H1 (cell line): ENCODE results near the gene COL8A2. TPM values are rescaled to one million over a fixed set of nuclear protein-coding genes. Genes with fewer than 3 reads are reported as not detected.

ENCODE experiments used
- CTCF ChIA-PET: fragments of 300-600 bp; sonication (Branson Sonifier 250); formaldehyde crosslinking; loops from one replicate; lab custom pipeline; 2021; ENCODE audit not compliant: partially characterized antibody; lab: Charles Lee
- POLR2A ChIA-PET: fragments of 300-600 bp; sonication (Branson Sonifier 250); formaldehyde crosslinking; loops from one replicate; lab custom pipeline; 2021; ENCODE audit warnings: inconsistent platforms; ENCODE audit not compliant: partially characterized antibody; lab: Charles Lee
- DNase-seq, 2 experiments: peaks; one replicate each; pipeline versions ENCODE4 v3.0.0 to v3.0.0-alpha.2; 2010 to 2022; ENCODE audit warnings: low spot score in 2 of 2, low read depth in 1 of 2, mixed read lengths in 1 of 2
- FAIRE-seq: peaks from 2 replicates; lab custom pipeline; 2011; peaks lifted over from hg19 to GRCh38; lab: Jason Lieb, UNC
- H2AFZ ChIP-seq: 2 replicates; pipeline ENCODE4 v1.8.1; 2012; ENCODE audit warnings: low read length, inconsistent platforms
- H2AK5ac ChIP-seq: 2 replicates; pipeline ENCODE4 v1.6.1; 2013; ENCODE audit warnings: low read depth, low read length
- H2BK120ac ChIP-seq: replicated peaks from 2 replicates; pipeline ENCODE3; 2013; ENCODE audit warnings: low read depth, low read length, inconsistent platforms
- H2BK12ac ChIP-seq: 2 replicates; pipeline ENCODE4 v1.6.1; 2013; ENCODE audit warnings: low read depth, low read length
- H2BK15ac ChIP-seq: 2 replicates; pipeline ENCODE4 v1.6.1; 2013; ENCODE audit warnings: low read length
- H2BK20ac ChIP-seq: 2 replicates; pipeline ENCODE4 v1.6.1; 2013; ENCODE audit warnings: low read length
- H2BK5ac ChIP-seq: 2 replicates; pipeline ENCODE4 v1.6.1; 2013; ENCODE audit warnings: low read depth, low read length
- H3K14ac ChIP-seq: 2 replicates; pipeline ENCODE4 v1.6.1; 2013; ENCODE audit warnings: inconsistent platforms; ENCODE audit not compliant: insufficient read length
- H3K18ac ChIP-seq: 2 replicates; pipeline ENCODE4 v1.6.1; 2013; ENCODE audit warnings: low read length; ENCODE audit errors: extremely low read depth
- H3K23ac ChIP-seq: 2 replicates; pipeline ENCODE4 v1.6.1; 2013; ENCODE audit warnings: inconsistent platforms; ENCODE audit not compliant: insufficient read length
- H3K23me2 ChIP-seq: 2 replicates; pipeline ENCODE4 v1.6.1; 2013; ENCODE audit warnings: low read depth, low read length
- H3K27ac ChIP-seq: 2 replicates; pipeline ENCODE4 v1.6.1; 2011; ENCODE audit warnings: low read depth, low read length, inconsistent platforms
- H3K27me3 ChIP-seq, 4 experiments: replicated peaks in 1 of 4; 1 replicate in 1 of 4; 2 replicates in 3 of 4; pipeline versions ENCODE4 v1.6.1 to v1.8.1; 2011 to 2013; ENCODE audit warnings: low read length in 3 of 4, mild to moderate bottlenecking in 3 of 4, inconsistent platforms in 2 of 4, mixed read lengths in 2 of 4, moderate library complexity in 1 of 4; ENCODE audit not compliant: control insufficient read depth in 3 of 4, insufficient read depth in 3 of 4; ENCODE audit errors: extremely low read depth in 1 of 4
- H3K36me3 ChIP-seq, 4 experiments: 2 replicates each; pipeline versions ENCODE4 v1.6.1 to v1.8.1; 2011 to 2013; ENCODE audit warnings: mild to moderate bottlenecking in 4 of 4, low read length in 3 of 4, moderate library complexity in 2 of 4, control low read depth in 1 of 4, inconsistent platforms in 1 of 4; ENCODE audit not compliant: insufficient read depth in 4 of 4, control insufficient read depth in 2 of 4
- H3K4ac ChIP-seq: replicated peaks from 2 replicates; pipeline ENCODE3; 2013; ENCODE audit warnings: low read length, low read depth, mixed read lengths, inconsistent platforms; ENCODE audit not compliant: insufficient read length
- H3K4me1 ChIP-seq, 4 experiments: replicated peaks in 1 of 4; 1 replicate in 1 of 4; 2 replicates in 3 of 4; pipeline versions ENCODE4 v1.6.1 to v1.8.1; 2011 to 2013; ENCODE audit warnings: low read length in 3 of 4, inconsistent platforms in 2 of 4, mixed read lengths in 1 of 4; ENCODE audit not compliant: insufficient read depth in 4 of 4, control insufficient read depth in 3 of 4
- H3K4me2 ChIP-seq, 2 experiments: 2 replicates each; pipeline versions ENCODE4 v1.6.1 to v1.8.1; 2011 to 2013; ENCODE audit warnings: low read depth in 2 of 2, low read length in 2 of 2, control low read depth in 1 of 2, inconsistent platforms in 1 of 2, mild to moderate bottlenecking in 1 of 2; ENCODE audit not compliant: insufficient read depth in 1 of 2
- H3K4me3 ChIP-seq, 4 experiments: fragments of 200-600, 300-600 bp in 1 of 4; sonication (generic), shearing (Covaris generic), sonication (Bioruptor Twin) in 1 of 4; 2 replicates each; pipeline versions ENCODE4 v1.5.1 to v1.8.1; 2011 to 2016; ENCODE audit warnings: low read length in 4 of 4, low read depth in 3 of 4, control low read depth in 2 of 4, inconsistent platforms in 2 of 4, mild to moderate bottlenecking in 2 of 4, mixed read lengths in 1 of 4, moderate library complexity in 1 of 4; ENCODE audit not compliant: insufficient read depth in 2 of 4; ENCODE audit errors: extremely low read depth in 1 of 4
- H3K56ac ChIP-seq: replicated peaks from 2 replicates; pipeline ENCODE3; 2013; ENCODE audit warnings: low read depth, mild to moderate bottlenecking, mixed read lengths, low read length, inconsistent platforms; ENCODE audit not compliant: insufficient read length
- H3K79me1 ChIP-seq: 2 replicates; pipeline ENCODE4 v1.6.1; 2013; ENCODE audit warnings: low read depth, low read length, control low read depth
- H3K79me2 ChIP-seq, 2 experiments: 2 replicates each; pipeline versions ENCODE4 v1.6.1 to v1.8.1; 2012 to 2013; ENCODE audit warnings: low read length in 2 of 2, mild to moderate bottlenecking in 2 of 2, inconsistent platforms in 1 of 2; ENCODE audit not compliant: insufficient read depth in 2 of 2, control insufficient read depth in 1 of 2
- H3K9ac ChIP-seq, 4 experiments: replicated peaks in 1 of 4; 1 replicate in 1 of 4; 2 replicates in 3 of 4; pipeline versions ENCODE4 v1.6.1 to v1.8.1; 2011 to 2013; ENCODE audit warnings: low read depth in 3 of 4, low read length in 3 of 4, control low read depth in 2 of 4, mild to moderate bottlenecking in 2 of 4, moderate library complexity in 2 of 4, inconsistent platforms in 1 of 4; ENCODE audit errors: extremely low read depth in 1 of 4
- H3K9me3 ChIP-seq, 2 experiments: 2 replicates each; pipeline versions ENCODE4 v1.6.1 to v1.8.1; 2012 to 2013; ENCODE audit warnings: mild to moderate bottlenecking in 2 of 2, moderate library complexity in 2 of 2, control low read depth in 1 of 2, inconsistent platforms in 1 of 2, low read depth in 1 of 2, low read length in 1 of 2, mixed read lengths in 1 of 2; ENCODE audit not compliant: insufficient read depth in 2 of 2
- H4K20me1 ChIP-seq, 2 experiments: replicated peaks in 1 of 2; 2 replicates each; pipeline versions ENCODE3 to v1.8.1; 2011 to 2013; ENCODE audit warnings: inconsistent platforms in 2 of 2, low read length in 2 of 2, mild to moderate bottlenecking in 1 of 2; ENCODE audit not compliant: insufficient read depth in 2 of 2, control insufficient read depth in 1 of 2
- H4K5ac ChIP-seq: 2 replicates; pipeline ENCODE4 v1.6.1; 2013; ENCODE audit warnings: low read length, low read depth, mixed read lengths, inconsistent platforms; ENCODE audit not compliant: insufficient read length
- H4K8ac ChIP-seq: 2 replicates; pipeline ENCODE4 v1.8.0; 2013; ENCODE audit warnings: mild to moderate bottlenecking, moderate library complexity, low read length, inconsistent platforms; ENCODE audit not compliant: insufficient read depth; ENCODE audit errors: extremely low read depth
- H4K91ac ChIP-seq: replicated peaks from 2 replicates; pipeline ENCODE3; 2013; ENCODE audit warnings: low read length, mixed read lengths, inconsistent platforms; ENCODE audit not compliant: insufficient read length
- CBX5 ChIP-seq: fragments of 300-800, 300-1000 bp; sonication (generic); IDR thresholded peaks from 2 replicates; pipeline ENCODE4 v1.7.1; 2016; ENCODE audit warnings: antibody characterized with exemption, low read length, low read depth
- KDM4A ChIP-seq: IDR thresholded peaks from one replicate; pipeline ENCODE4 v1.7.1; 2012; ENCODE audit warnings: low read depth, mild to moderate bottlenecking, moderate library complexity, low read length, inconsistent platforms; ENCODE audit not compliant: severe bottlenecking
- POLR2A ChIP-seq, 2 experiments: IDR thresholded peaks; 1 replicate in 1 of 2; 2 replicates in 1 of 2; pipeline ENCODE4 v1.6.1; 2011; ENCODE audit warnings: low read depth in 2 of 2, low read length in 2 of 2, mild to moderate bottlenecking in 2 of 2; ENCODE audit errors: control extremely low read depth in 1 of 2
- WGBS, 2 experiments: shearing (Covaris generic) in 1 of 2; methylation state at CpG; one replicate each; pipeline versions ENCODE4 v1.1.6 to v1.1.7; 2013 to 2015; ENCODE audit warnings: low lambda C conversion rate in 2 of 2, mixed read lengths in 2 of 2, inconsistent platforms in 1 of 2, low coverage in 1 of 2, missing lambda C conversion rate in 1 of 2; ENCODE audit not compliant: insufficient replicate concordance in 2 of 2, insufficient coverage in 1 of 2, insufficient read length in 1 of 2; ENCODE audit errors: extremely low coverage in 1 of 2, missing lambda C conversion rate in 1 of 2; 5-methylcytosine and 5-hydroxymethylcytosine counted together
- polyA plus RNA-seq, 7 experiments: library from polyadenylated mRNA; depleted of rRNA in 3 of 7; stranded (reverse) in 5 of 7; unstranded in 2 of 7; fragments of >200 nt in 5 of 7; fragments of 200-250 nt in 2 of 7; gene quantifications; 1 replicate in 5 of 7; 2 replicates in 1 of 7; 4 replicates in 1 of 7; pipeline versions ENCODE4 v1.2.1 to v1.2.3, GENCODE V29; 2011 to 2013; ENCODE audit warnings: missing spikeins in 2 of 7, mixed read lengths in 2 of 7
- total RNA-seq: library from RNA; stranded (reverse); fragmentation: NEBNext Ultra II Directional; extraction: Animal tissue kit (Norgen Biotek cat#: 25700); gene quantifications from 2 replicates; pipeline ENCODE4 v1.2.1, GENCODE V29; 2021
- TF ChIP-seq, protein P1 (sequence below), 3 experiments: IDR thresholded peaks; 1 replicate in 2 of 3; 2 replicates in 1 of 3; pipeline versions ENCODE4 v1.5.1 to v1.6.1; 2011; ENCODE audit warnings: low read length in 3 of 3, mild to moderate bottlenecking in 3 of 3, inconsistent platforms in 2 of 3, low read depth in 1 of 3, moderate library complexity in 1 of 3; ENCODE audit not compliant: insufficient read depth in 1 of 3; ENCODE audit errors: control extremely low read depth in 1 of 3

COL8A2 gene
- total and polyA plus RNA-seq, 2 of the 8 experiments (the other 6 are each of a cell fraction or from before 2014, with no cell fraction given): 2.1 to 2.8 TPM

DNA sequence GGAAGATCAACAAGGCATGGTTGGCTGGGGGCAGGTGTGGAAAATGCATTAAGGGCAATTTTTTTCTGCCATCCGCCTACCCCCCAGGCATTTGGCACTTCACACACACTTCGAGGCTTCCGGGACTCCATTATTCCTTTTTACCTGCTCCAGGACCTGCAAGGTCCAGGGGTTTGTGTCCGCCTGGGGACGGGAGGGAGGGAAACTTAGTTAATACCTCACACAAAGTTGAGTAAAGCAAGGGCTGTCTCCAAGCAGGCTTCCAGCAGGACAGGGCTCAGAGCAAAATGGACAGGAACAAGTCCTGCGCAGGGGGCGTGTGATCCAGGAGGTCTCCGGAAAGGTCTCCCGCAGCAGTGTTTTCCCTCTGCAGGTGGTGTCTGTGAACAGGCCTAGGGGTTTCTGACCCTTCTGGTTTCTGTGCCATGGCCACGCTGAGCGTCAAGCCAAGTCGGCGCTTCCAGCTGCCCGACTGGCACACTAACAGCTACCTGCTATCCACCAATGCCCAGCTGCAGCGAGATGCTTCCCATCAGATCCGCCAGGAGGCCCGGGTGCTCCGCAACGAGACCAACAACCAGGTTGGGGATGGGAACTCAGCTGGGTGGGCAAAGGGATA is 40.4 kb downstream of the COL8A2 start:
- Histone ChIP-seq H3K18ac (no peak overlapping the region), H3K4ac (no peak overlapping the region), H3K27me3 (peaks cover 0 to 3% (median 0%) of the 10 kb centered on the region in 4 experiments; a peak in 2 of 7 replicates), H3K27ac (peak overlapping the region; percentile 33; the same call in 1 of the 2 replicates), H4K91ac (no peak overlapping the region), H3K23me2 (peaks cover 11% of the 10 kb centered on the region; the same call in 1 of the 2 replicates), H3K4me3 (peak overlapping the region; percentile 22 to 72 (median 64)), H2BK5ac (peak overlapping the region; percentile 35; the same call in 1 of the 2 replicates), H3K36me3 (no peaks in the 10 kb centered on the region), H2AK5ac (no peak overlapping the region), H2BK20ac (no peak overlapping the region), H4K8ac (peak overlapping the region; percentile 11), H4K5ac (no peak overlapping the region), H3K9ac (peak overlapping the region in 2 of 4 experiments; percentile 71 to 73; a peak in 3 of 7 replicates), H3K9me3 (no peaks in the 10 kb centered on the region), H3K4me2 (peak overlapping the region; percentile 55 to 79), H2AFZ (no peak overlapping the region), H4K20me1 (peaks cover 0 to 4% of the 10 kb centered on the region in 2 experiments), H3K79me2 (peaks cover 0 to 5% of the 10 kb centered on the region in 2 experiments; a peak in 2 of 4 replicates), H2BK12ac (no peak overlapping the region), H3K14ac (no peak overlapping the region), H2BK120ac (no peak overlapping the region), H2BK15ac (no peak overlapping the region), H3K23ac (no peak overlapping the region), H3K56ac (no peak overlapping the region), H3K4me1 (peaks cover 0 to 17% (median 11%) of the 10 kb centered on the region in 4 experiments; a peak in 5 of 7 replicates), H3K79me1 (peaks cover 1% of the 10 kb centered on the region; the same call in 1 of the 2 replicates)
- no peak for FAIRE-seq
- TF ChIP-seq KDM4A: peak; percentile 2
- TF ChIP-seq, protein P1, sequence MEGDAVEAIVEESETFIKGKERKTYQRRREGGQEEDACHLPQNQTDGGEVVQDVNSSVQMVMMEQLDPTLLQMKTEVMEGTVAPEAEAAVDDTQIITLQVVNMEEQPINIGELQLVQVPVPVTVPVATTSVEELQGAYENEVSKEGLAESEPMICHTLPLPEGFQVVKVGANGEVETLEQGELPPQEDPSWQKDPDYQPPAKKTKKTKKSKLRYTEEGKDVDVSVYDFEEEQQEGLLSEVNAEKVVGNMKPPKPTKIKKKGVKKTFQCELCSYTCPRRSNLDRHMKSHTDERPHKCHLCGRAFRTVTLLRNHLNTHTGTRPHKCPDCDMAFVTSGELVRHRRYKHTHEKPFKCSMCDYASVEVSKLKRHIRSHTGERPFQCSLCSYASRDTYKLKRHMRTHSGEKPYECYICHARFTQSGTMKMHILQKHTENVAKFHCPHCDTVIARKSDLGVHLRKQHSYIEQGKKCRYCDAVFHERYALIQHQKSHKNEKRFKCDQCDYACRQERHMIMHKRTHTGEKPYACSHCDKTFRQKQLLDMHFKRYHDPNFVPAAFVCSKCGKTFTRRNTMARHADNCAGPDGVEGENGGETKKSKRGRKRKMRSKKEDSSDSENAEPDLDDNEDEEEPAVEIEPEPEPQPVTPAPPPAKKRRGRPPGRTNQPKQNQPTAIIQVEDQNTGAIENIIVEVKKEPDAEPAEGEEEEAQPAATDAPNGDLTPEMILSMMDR (IDR thresholded peaks at IDR 0.05; ENCODE audit: control extremely low read depth in 1 of 3, insufficient read depth in 1 of 3, low read depth in 1 of 3, low read length in 3 of 3): no peak
- TF ChIP-seq CBX5: no peak
- TF ChIP-seq POLR2A (IDR thresholded peaks at IDR 0.05; ENCODE audit: control extremely low read depth in 1 of 2, low read depth in 2 of 2, low read length in 2 of 2): 0 out of 3 replicates have a peak, but pooled peaks of 1 of the 2 experiments have one; percentile 1
- DNase-seq: peak in 1 of 2 experiments; percentile 55
- POLR2A ChIA-PET: interaction anchor here (0.9 to 1.5 kb wide), 3 partner anchors 11 to 64 kb away, joined by 3 to 4 read pairs (median 4); partner anchors contain the start of gene TRAPPC3
- WGBS, 2 experiments: 65% methylated on average over 19 of the region's 19 CpGs; no CpG with 5 or more reads in 1 of the 2 experiments
- CTCF ChIA-PET: interaction anchor here (1.4 to 4.0 kb wide), 2 partner anchors 12 to 171 kb away, joined by 5 to 38 read pairs; no protein-coding TSS in a partner anchor
